Right kidney (tissue), 1 donor: ENCODE measurements around the gene ZNF214.
"Not testable (repeated sequence)": the region's sequence is repeated elsewhere in the genome, so short reads cannot be mapped to it uniquely, and the experiment has no call there.

Source experiments
- DNase-seq: peaks from one replicate; pipeline ENCODE4 v3.0.0-alpha.2; 2016

ZNF214 gene

GRCh38 chr11:6991227-6991626, 28.9 kb downstream of the ZNF214 start:
- DNase-seq, result no peak

DNA sequence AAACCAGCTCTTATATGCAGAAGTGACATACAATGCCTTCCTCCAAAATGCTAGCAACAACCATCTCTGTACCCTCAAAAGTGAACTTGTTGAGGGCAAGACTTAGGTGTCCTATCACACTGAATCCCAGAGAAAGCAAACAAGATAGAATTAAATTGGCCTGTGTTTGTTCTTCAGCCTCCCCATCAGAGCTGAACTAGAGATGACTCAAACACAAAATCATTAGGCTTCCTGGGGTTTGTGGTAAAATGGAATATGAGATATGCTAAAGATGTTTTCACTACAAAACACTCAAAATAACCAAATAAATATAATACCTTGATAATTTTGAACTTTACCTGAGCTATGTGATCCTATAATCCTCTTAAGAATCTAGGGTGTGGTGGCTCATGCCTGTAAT, 31.6 kb downstream of the ZNF214 start:
- no peak for DNase-seq

- no peak for DNase-seq
These were observed 33.7 kb downstream of the ZNF214 start for GRCh38 chr11:6986487-6986886.

DNA sequence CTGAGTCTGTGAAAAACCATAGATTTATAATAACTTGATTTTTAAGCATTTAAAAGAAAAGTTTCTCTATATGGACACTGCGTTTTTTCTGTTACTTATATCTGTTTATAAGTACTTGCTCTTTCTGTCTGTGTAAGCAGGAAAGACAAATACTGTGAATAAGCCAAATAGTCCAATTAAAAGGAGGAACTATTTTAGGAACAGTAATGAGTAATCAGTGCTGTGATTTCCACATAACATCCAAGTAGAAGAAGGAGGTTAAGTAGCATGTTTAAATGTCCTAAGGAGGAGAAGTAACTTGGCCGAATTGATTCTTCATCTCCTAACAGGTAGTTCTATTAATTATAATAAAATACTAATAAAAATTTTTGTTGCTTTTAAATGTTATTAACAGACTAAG, 40.8 kb downstream of the ZNF214 start:
- no peak for DNase-seq

DNA sequence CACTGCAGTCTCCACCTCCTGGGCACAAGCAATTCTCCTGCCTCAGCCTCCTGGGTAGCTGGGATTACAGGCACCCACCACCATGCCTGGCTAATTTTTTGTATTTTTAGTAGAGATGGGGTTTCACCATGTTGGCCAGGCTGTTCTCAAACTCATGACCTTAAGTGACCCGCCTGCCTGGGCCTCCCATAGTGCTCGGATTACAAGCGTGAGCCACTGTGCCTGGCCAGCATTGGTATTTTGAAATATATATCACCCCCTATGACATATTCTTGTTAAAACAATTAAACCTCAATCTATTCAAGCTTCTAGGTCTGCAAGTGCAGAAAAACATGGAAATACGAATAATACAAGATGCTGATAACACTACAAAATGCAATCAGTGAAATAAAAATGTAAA, 50.3 kb downstream of the ZNF214 start:
- not testable (repeated sequence) for DNase-seq

DNA sequence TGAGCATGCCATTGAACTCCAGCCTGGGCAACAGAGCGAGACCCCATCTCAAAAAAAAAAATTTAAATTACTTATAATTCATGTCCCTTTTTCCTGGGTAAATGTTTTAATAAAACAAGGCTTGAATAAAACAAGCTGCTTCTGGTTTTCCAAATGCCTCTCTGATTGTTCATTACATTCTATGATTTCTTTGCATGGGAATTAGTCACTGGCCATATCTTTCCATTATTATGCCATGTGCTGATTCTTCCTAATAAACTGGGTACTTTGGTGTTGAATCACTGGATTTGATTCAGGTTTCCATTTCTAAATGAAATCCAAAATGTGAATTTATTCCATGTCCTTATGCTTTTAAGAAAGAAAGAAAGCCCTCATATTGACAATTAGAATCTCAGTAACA, 51.3 kb downstream of the ZNF214 start:
- DNase-seq, result no peak

DNA sequence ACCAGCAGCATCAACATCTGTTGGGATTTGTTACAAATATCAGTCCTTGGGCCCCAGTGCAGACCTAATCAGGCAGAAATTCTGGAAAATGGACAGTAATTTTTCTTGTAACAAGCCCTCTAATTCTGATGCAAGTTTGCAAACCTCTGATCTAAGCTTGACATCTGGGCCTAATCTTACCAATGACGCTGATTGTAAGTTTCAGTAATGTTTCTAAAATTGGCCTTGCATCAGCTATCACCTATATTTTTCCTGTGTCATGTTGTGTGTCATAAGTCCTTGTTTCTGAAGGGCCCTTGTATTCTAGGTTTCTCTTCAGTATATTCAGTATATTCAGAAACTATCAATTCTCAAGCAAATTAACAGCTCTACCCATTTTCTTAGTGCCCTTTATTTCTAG, 57.5 kb downstream of the ZNF214 start:
- no peak for DNase-seq

GRCh38 chr11:6962141-6962540, 58.0 kb downstream of the ZNF214 start:
- no peak for DNase-seq

- DNase-seq, result not testable (repeated sequence)
These were observed 65.9 kb downstream of the ZNF214 start for GRCh38 chr11:6954248-6954647.
